NB4 (cell line): ENCODE results near the gene NUP214.

ENCODE experiments used
- DNase-seq: peaks from one replicate; pipeline ENCODE4 v3.0.0; 2010; ENCODE audit warnings: low read depth
- H3K4me3 ChIP-seq: one replicate; pipeline ENCODE4 v1.5.1; 2011; ENCODE audit warnings: mild to moderate bottlenecking, low read depth, low read length, moderate library complexity
- MYC ChIP-seq: IDR thresholded peaks from 2 replicates; pipeline ENCODE4 v1.6.1; 2011; ENCODE audit warnings: low read depth, low read length
- POLR2A ChIP-seq: IDR thresholded peaks from 2 replicates; pipeline ENCODE4 v1.6.1; 2011; ENCODE audit warnings: mild to moderate bottlenecking; ENCODE audit not compliant: insufficient read length; ENCODE audit errors: extremely low read depth
- TF ChIP-seq, protein P1 (sequence below): IDR thresholded peaks from one replicate; pipeline ENCODE4 v1.5.1; 2012; ENCODE audit warnings: low read depth, low read length
- TF ChIP-seq, protein P2 (sequence below): IDR thresholded peaks from 2 replicates; pipeline ENCODE4 v1.6.1; 2011; ENCODE audit warnings: low read depth, low read length

NUP214 gene

GRCh38 chr9:131273856-131274673 is 148.7 kb downstream of the NUP214 start:
- H3K4me3 ChIP-seq = peak overlapping the region; percentile 84
- DNase-seq = peak; percentile 86
- TF ChIP-seq, protein P1, sequence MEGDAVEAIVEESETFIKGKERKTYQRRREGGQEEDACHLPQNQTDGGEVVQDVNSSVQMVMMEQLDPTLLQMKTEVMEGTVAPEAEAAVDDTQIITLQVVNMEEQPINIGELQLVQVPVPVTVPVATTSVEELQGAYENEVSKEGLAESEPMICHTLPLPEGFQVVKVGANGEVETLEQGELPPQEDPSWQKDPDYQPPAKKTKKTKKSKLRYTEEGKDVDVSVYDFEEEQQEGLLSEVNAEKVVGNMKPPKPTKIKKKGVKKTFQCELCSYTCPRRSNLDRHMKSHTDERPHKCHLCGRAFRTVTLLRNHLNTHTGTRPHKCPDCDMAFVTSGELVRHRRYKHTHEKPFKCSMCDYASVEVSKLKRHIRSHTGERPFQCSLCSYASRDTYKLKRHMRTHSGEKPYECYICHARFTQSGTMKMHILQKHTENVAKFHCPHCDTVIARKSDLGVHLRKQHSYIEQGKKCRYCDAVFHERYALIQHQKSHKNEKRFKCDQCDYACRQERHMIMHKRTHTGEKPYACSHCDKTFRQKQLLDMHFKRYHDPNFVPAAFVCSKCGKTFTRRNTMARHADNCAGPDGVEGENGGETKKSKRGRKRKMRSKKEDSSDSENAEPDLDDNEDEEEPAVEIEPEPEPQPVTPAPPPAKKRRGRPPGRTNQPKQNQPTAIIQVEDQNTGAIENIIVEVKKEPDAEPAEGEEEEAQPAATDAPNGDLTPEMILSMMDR = no peak
- TF ChIP-seq POLR2A = peak; percentile 23
- TF ChIP-seq MYC = peak; percentile 73
- TF ChIP-seq, protein P2, sequence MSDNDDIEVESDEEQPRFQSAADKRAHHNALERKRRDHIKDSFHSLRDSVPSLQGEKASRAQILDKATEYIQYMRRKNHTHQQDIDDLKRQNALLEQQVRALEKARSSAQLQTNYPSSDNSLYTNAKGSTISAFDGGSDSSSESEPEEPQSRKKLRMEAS = peak; percentile 64; the same call in 1 of the 2 replicates

- TF ChIP-seq, protein P2 = no peak
- no peak for TF ChIP-seq POLR2A
- TF ChIP-seq, protein P1 = no peak
- TF ChIP-seq MYC = peak; percentile 17; the same call in 1 of the 2 replicates
- peak overlapping the region; percentile 84 for H3K4me3 ChIP-seq
- peak; percentile 56 for DNase-seq
Measured at GRCh38 chr9:131274674-131275331, 149.4 kb downstream of the NUP214 start.

DNA sequence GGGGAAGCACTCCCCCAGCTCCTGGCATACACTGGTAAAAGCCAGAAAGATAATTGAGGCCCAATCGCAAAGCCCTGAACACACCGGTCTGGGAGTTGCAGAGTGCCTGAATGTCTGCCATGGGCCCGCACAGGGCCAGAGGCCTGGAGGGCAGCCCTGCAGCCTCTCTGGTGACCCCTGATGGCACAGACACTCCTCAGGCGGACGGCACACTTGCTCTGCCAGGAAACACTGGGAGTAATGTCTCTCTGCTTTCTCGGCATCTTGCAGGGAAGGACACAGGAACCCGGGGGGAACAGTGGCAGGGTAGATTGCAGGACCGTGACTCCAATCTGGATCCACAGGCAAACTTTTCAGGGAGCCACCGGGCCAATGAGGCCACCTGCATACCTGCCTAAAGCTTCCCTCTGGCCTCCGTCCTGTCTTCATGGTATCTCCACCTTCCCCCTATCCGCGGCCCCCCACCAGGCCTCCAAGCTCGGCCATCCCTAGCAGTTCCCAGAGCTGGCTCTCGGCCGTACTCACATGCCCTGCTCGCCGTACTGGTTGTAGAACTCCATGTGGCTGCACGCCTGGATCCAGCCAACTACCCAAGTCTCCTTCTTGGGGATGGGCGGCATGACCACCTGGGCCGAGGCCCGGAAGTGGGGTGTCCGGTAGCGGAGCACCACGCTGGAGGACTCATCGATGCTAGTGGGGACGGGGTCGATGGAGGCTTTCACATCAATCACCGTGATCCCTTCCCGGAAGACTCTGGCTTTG is 150.1 kb downstream of the NUP214 start:
- H3K4me3 ChIP-seq = peak overlapping the region; percentile 84
- TF ChIP-seq MYC (peak; percentile 36), POLR2A (peak; percentile 11)
- TF ChIP-seq, protein P2 = 0 out of 2 replicates have a peak, but pooled peaks have one; percentile 40
- TF ChIP-seq, protein P1 = peak; percentile 33
- peak; percentile 81 for DNase-seq

GRCh38 chr9:131276094-131276888 is 150.9 kb downstream of the NUP214 start, which contains the start of gene FAM78A:
FAM78A (minus strand) TSS chr9:131276510; CDS start chr9:131276179, 331 bp downstream.
- peak; percentile 7 for TF ChIP-seq POLR2A
- TF ChIP-seq, protein P1 = no peak
- TF ChIP-seq, protein P2 = no peak
- peak within 1 kb of the TSS; percentile 84 for H3K4me3 ChIP-seq
- DNase-seq = peak; percentile 75

DNA sequence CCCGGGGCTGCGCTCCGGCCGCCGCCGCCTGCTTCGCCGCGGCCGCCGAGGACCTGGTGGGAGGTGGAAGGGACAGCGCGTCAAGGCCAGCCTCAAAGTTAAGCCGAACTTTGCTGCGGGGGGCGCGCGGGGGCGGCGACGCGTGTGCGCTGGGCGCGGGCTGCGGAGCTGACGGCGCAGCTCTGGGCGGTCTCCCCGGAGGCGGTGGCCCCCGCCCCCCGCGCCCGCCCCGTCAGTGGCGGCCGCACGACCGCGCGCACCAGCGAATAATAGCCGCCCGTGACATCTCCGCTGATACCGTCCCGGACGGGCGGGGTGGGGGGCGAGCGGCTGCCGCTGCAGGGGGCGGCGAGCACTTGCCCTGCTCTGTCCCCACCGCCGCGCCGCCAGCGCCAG is 151.5 kb downstream of the NUP214 start:
- TF ChIP-seq, protein P1 = no peak
- no peak for TF ChIP-seq POLR2A
- TF ChIP-seq MYC = no peak
- TF ChIP-seq, protein P2 = no peak
- peak; percentile 77 for DNase-seq
- H3K4me3 ChIP-seq = peak overlapping the region; percentile 84
